Cardiac septum (tissue), 1 donor: ENCODE measurements around the gene TMA7. TPM values are rescaled to one million over a fixed set of nuclear protein-coding genes. Genes with fewer than 3 reads are reported as not detected.
"Not testable (repeated sequence)": the region's sequence is repeated elsewhere in the genome, so short reads cannot be mapped to it uniquely, and the experiment has no call there.

Experiments used
- DNase-seq: peaks from one replicate; pipeline ENCODE4 v3.0.0-alpha.2; 2020; ENCODE audit warnings: low spot score
- intact Hi-C: fragments of 100-400 bp; cut with DNase I; formaldehyde crosslinking; loops from one replicate; pipeline ENCODE4 v1.14.0; 2022
- total RNA-seq: library from RNA; stranded (reverse); fragmentation: NEBNext Ultra II Directional; extraction: Animal tissue kit (Norgen Biotek cat#: 25700); gene quantifications from one replicate; pipeline ENCODE4 v1.2.1, GENCODE V29; 2021
- donor health status: DM: no; HTN: no; CAD: no.

TMA7 gene
- total RNA-seq, 1 donor from 2014 or later: 192 TPM

GRCh38 chr3:48475188-48475587 lies 35.1 kb downstream of the TMA7 start:
- intact Hi-C loops: no loop called here
- no peak for DNase-seq

GRCh38 chr3:48476426-48477053 lies 36.5 kb downstream of the TMA7 start:
- intact Hi-C loops: no loop called here
- DNase-seq: no peak

- intact Hi-C loops: no loop called here
- DNase-seq: no peak
Measured at GRCh38 chr3:48477959-48478520, 38.0 kb downstream of the TMA7 start.

- no peak for DNase-seq
- intact Hi-C loops: no loop called here
Measured at GRCh38 chr3:48478626-48479555, 38.8 kb downstream of the TMA7 start.

GRCh38 chr3:48480891-48481290 lies 40.8 kb downstream of the TMA7 start:
- intact Hi-C loops: not testable (repeated sequence)

GRCh38 chr3:48482822-48483221 lies 42.8 kb downstream of the TMA7 start:
- DNase-seq, intact Hi-C loops: not testable (repeated sequence)

More at GRCh38 chr3:48480891-48481290, 40.8 kb downstream of the TMA7 start:
- DNase-seq: not testable (repeated sequence)

DNA sequence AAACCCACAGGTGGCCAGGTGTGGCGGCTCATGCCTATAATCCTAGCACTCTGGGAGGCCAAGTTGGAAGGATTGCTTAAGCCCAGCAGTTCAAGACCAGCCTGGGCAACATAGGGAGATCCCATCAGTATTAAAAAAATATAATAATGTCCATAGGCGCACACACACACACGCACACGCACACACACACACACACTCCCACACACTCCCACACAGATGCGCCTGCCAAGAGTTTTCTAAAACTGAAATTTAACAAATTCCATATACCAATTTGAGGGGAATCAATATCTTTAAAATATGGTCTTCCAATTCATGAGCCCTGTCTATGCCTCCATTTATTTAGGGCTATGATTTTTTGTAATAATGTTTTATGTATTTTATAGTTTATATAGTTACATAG lies 46.9 kb downstream of the TMA7 start:
- intact Hi-C loops: no loop called here
- DNase-seq: no peak

- DNase-seq: no peak
- intact Hi-C loops: no loop called here
Measured at GRCh38 chr3:48492461-48493202, 52.6 kb downstream of the TMA7 start.

DNA sequence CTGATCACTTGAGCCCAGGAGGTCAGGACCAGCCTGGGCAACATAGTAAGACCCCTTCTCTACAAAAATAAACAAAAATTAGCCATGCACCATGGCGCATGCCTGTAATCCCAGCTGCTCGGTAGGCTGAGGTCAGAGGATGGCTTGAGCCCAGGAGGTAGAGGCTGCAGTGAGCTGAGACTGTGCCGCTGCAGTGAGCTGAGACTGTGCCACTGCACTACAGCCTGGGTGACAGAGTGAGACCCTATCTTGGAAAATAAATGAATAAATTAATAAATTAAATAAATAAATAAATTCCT lies 53.1 kb downstream of the TMA7 start:
- intact Hi-C loops: no loop called here
- DNase-seq: no peak

Other genes with a start within 250 kb of the TMA7 start
- gene CAMP, start 216.8 kb upstream of the TMA7 start, total RNA-seq: 0.67 TPM
- 3.4 TPM for gene ZNF589, start 199.2 kb upstream of the TMA7 start, total RNA-seq
- gene NME6, start 138.9 kb upstream of the TMA7 start, total RNA-seq: 21.0 TPM
- gene SPINK8, start 106.6 kb upstream of the TMA7 start, total RNA-seq: not detected
- not detected for gene FBXW12, start 68.0 kb upstream of the TMA7 start, total RNA-seq
- gene PLXNB1, start 10.2 kb upstream of the TMA7 start, total RNA-seq: 43.4 TPM
- gene CCDC51, start 138 bp upstream of the TMA7 start, total RNA-seq: 8.9 TPM
- 4.1 TPM for gene ATRIP, start 6.5 kb downstream of the TMA7 start, total RNA-seq
- 47.8 TPM for gene SHISA5, start 63.9 kb downstream of the TMA7 start, total RNA-seq
- gene PFKFB4, start 116.5 kb downstream of the TMA7 start, total RNA-seq: 1.5 TPM
- gene UCN2, start 123.5 kb downstream of the TMA7 start, total RNA-seq: 0.48 TPM
- gene COL7A1, start 155.1 kb downstream of the TMA7 start, total RNA-seq: 26.5 TPM
- gene UQCRC1, start 169.4 kb downstream of the TMA7 start, total RNA-seq: 753 TPM
- gene TMEM89, start 181.5 kb downstream of the TMA7 start, total RNA-seq: not detected
- gene SLC26A6, start 195.2 kb downstream of the TMA7 start, total RNA-seq: 8.9 TPM
- gene CELSR3, start 222.6 kb downstream of the TMA7 start, total RNA-seq: 0.22 TPM
- 22.5 TPM for gene NCKIPSD, start 245.7 kb downstream of the TMA7 start, total RNA-seq